NK-92 (cell line): ENCODE data around the gene SEM1.
"Not testable (repeated sequence)": the region's sequence is repeated elsewhere in the genome, so short reads cannot be mapped to it uniquely, and the experiment has no call there.

ENCODE experiments used
- DNase-seq: peaks from one replicate; lab custom pipeline; 2025; ENCODE audit not compliant: unreplicated experiment; lab: John Stamatoyannopoulos, UW

The SEM1 gene

DNA sequence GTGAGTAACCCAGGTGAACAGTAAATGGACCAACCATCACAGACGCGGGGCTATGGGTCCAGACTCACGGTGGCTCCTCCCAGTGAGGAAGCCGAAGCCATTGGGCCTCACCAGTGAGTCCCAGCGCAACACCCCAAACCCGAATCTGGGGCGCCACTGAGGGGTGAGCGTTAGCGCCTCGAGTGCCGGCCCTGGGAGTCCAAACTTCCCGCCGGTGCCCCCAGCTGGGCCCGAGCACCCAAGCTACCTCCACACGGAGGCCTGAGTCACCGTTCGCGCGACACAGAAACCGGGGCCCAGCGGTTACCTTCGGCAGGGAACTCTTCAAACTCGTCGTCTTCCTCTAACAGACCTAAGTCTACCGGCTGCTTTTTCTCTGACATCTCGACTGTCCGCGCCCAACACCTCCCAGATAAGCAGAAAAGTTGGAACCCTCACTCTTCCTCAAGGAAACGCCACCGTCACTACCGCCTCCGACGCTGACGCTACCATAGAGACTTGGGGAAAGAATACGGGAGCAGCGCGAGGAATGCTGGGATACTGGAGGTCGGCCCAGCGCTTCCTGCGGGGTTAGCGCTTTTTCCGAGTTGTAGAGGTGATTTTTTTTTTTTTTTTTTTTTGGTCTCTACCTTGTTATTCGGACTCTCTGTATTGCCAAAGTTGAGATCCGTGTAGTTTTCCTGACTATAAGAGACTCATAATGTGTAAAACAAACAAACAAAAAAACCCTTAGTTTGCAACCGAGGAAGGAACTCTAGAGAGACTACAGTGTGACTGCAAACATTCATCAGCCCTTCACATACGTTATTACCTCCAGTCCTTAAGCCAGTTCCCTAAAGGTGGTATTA lies at the start of gene SEM1:
TSS of gene SEM1 (minus strand) at position 466 of the 848 bp plus-strand sequence. CDS start at position 383, 83 bp downstream.
- no peak for DNase-seq

DNA sequence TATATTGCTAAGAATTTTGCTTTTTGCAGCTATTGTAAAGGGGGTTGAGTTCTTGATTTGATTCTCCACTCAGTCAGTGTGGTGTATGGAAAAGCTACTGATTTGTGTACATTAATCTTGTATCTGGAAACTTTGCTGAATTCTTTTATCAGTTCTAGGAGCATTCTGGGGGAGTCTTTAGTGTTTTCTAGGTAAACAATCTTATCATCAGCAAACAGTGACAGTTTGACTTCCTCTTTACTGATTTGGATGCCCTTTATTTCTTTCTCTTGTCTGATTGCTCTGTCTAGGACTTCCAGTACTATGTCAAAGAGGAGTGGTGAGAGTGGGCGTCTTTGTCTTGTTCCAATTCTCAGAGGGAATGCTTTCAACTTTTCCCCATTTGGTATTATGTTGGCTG lies 48.2 kb upstream of the SEM1 start:
- not testable (repeated sequence) for DNase-seq

DNA sequence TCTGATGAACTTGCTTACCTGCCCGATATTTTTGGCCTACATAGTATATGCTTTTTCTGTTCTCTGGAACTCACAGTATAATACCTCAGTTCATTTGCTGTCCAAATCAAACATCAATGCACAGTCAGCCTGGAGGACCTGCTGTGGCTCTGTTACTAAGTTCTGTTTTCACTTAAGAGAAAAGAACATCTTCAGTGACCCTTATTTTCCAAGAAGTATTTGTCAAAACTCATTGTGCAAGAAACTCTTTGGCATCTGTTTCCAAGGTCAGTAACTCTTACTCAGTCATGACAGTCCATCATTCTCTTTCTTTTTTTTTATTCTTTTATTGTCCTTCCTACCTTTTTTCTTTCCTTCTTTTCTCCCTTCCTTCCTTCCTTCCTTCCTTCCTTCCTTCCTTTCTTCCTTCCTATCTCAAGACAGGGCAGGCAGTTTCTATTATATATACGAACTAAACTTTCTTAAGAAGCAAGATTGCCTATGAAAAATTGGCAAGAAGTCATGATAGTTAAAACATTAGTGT lies 37.8 kb upstream of the SEM1 start:
- DNase-seq = no peak

GRCh38 chr7:96740130-96740529 lies 30.5 kb upstream of the SEM1 start:
- DNase-seq = no peak

DNA sequence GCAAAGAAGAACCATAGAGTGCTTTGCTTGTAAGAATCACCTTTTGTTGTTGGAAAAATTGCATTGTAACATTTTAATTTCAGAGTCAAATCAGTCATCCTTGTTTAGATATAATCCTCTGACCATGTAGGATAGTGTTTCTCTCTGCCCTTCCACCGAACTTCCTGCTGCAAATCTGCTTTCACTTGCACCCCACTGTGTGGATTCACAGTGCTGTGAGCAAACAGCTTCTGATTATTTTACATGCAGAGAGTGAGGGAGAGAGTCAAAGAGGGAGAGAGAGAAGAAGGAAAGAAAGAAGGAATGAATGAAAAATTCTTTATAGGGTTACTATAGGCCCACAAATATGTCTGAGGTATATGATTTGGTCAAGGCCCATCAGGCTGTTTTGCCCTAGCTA lies 30.0 kb upstream of the SEM1 start:
- no peak for DNase-seq

- no peak for DNase-seq
These were observed 29.5 kb upstream of the SEM1 start for GRCh38 chr7:96739167-96739566.

GRCh38 chr7:96738705-96739104 lies 29.1 kb upstream of the SEM1 start:
- no peak for DNase-seq

DNA sequence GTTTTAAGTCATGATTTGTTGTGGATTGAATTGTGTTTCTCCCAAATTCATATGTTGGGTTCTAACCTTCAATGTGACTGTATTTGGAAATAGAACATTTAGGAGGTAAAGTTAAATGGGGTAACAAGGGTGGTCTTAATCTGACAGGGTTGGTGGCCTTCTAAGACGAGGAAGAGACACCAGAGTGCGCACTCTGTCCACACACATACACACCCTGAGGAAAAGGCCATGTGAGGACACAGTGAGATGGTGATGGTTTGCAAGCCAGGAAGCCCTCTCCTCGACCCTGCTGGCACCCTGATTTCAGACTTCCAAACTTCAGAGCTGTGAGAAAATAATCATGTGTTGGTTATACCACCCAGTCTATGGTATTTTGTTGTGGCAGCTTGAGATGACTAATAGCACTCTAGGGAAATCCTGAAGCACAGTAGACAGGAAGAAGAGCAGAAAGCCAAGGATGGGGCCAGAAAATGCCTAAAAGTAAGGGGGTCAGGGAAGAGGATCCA lies 28.0 kb upstream of the SEM1 start:
- DNase-seq = no peak

GRCh38 chr7:96734343-96734742 lies 24.7 kb upstream of the SEM1 start:
- no peak for DNase-seq

GRCh38 chr7:96729820-96730219 lies 20.2 kb upstream of the SEM1 start:
- DNase-seq = no peak

GRCh38 chr7:96728139-96728538 lies 18.5 kb upstream of the SEM1 start:
- DNase-seq = no peak

DNA sequence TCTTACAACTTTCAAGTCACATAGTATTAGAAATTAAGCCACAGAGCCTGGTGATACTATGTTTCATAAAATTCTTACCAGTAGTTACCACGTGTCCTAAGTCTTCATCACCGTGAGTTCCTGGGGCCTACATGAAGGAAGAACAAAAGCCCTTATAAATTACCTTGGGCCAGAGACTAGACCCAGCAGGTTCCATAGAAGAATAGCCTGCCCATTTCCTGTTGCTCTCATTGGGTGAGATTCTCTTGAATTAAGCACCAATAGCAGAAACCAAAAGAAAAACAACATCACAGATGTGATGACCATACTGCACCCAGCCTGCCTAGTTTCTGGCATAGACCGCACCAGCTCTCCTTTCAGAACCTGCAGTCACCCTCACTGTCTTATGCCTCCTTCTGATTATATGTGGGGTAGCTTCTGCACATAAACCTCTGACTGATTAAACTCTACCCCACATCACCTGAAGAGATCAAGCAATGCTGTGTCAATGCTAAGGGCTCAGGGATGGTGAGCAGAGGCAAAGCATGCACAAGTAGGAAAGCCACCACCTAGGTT lies 18.0 kb upstream of the SEM1 start:
- no peak for DNase-seq

DNA sequence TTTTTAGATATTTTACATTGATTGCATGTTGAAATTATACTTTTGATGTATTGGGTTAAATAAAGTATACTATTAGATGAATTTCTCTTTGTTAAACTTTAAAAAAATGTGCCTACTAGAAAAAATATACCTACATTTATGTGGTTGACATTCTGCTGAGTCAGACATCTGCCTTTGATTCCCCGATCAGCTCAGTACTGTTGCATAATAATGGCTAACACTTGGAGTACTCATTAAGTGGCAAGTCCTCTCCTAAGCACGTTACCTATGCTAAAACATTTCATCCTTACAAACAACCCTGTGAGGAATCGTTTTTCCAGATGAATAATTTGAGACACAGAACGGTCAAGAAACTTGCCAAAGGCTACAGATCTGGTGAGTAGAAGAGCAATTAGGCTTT lies 14.0 kb upstream of the SEM1 start:
- no peak for DNase-seq

DNA sequence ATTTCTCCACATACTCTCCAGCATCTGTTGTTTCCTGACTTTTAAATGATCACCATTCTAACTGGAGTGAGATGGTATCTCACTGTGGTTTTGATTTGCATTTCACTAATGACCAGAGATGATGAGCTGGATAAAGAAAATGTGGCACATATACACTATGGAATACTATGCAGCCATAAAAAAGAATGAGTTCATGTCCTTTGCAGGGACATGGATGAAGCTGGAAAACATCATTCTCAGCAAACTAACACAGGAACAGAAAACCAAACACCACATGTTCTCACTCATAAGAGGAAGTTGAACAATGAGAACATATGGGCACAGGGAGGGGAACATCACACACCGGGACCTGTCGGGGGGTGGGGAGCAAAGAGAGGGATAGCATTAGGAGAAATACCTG lies 13.3 kb upstream of the SEM1 start:
- DNase-seq = not testable (repeated sequence)

- no peak for DNase-seq
These were observed 11.2 kb upstream of the SEM1 start for GRCh38 chr7:96720843-96721242.

GRCh38 chr7:96719164-96719563 lies 9.5 kb upstream of the SEM1 start:
- DNase-seq = no peak

GRCh38 chr7:96718107-96719003 lies 8.7 kb upstream of the SEM1 start:
- no peak for DNase-seq

GRCh38 chr7:96713037-96713436 lies 3.4 kb upstream of the SEM1 start:
- DNase-seq = no peak

DNA sequence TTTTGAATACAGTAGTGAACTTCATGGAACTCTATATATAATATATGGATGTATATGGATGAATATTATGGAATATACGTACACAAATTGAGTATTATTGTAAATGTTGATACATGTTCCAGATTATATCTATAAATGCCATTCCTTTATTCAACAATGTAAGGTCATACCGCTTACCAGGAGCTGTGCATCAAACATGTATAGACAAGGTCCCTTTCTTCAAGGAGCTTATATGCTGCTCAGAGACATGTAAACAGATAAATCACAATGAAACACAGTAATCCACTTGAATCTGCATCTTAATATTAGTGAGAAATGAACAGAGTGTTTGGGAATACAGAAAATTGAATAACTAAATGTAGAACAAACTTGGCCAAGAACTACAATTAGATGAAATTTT lies 898 bp upstream of the SEM1 start:
- DNase-seq = no peak

GRCh38 chr7:96708872-96709271 lies 774 bp downstream of the SEM1 start:
- DNase-seq = no peak
